Thyroid gland (tissue), 4 donors: ENCODE data around the gene SULF2.

Experiments used
- CTCF ChIP-seq, 6 experiments: fragments of 200-600 bp in 3 of 6; fragments of 450-650 bp in 3 of 6; sonication (generic) in 3 of 6; IDR thresholded peaks; one replicate each; pipeline ENCODE4 v1.5.1; 2016 to 2019; ENCODE audit warnings: antibody characterized with exemption in 6 of 6, mild to moderate bottlenecking in 2 of 6, inconsistent platforms in 1 of 6, moderate library complexity in 1 of 6
- POLR2A ChIP-seq, 2 donors: fragments of 450-650 bp; IDR thresholded peaks; one replicate each; pipeline ENCODE4 v1.6.1; 2017; ENCODE audit warnings: antibody characterized with exemption in 2 of 2, mild to moderate bottlenecking in 2 of 2, moderate library complexity in 1 of 2

GRCh38 chr20:47818016-47818415 is 32.7 kb upstream of the SULF2 start:
- TF ChIP-seq CTCF (IDR thresholded peaks at IDR 0.05) (no peak), POLR2A (IDR thresholded peaks at IDR 0.05) (no peak)
